Caco-2 (cell line): ENCODE results near the gene CTSD. TPM values are rescaled to one million over a fixed set of nuclear protein-coding genes. Genes with fewer than 3 reads are reported as not detected.

ENCODE experiments used
- BruUV-seq: library from RNA; stranded (reverse); fragments of 400-500 nt; replicated peaks from 2 replicates; lab custom pipeline; 2021; lab: Mats Ljungman, UMichigan
- CTCF ChIA-PET: fragments of 300-600 bp; sonication (Branson Sonifier 250); formaldehyde crosslinking; loops from one replicate; lab custom pipeline; 2022; ENCODE audit warnings: antibody characterized with exemption; lab: Charles Lee
- POLR2A ChIA-PET: fragments of 300-600 bp; sonication (Branson Sonifier 250); formaldehyde crosslinking; loops from one replicate; lab custom pipeline; 2022; ENCODE audit warnings: antibody characterized with exemption; lab: Charles Lee
- DNase-seq, 2 experiments: peaks; one replicate each; pipeline versions ENCODE4 v3.0.0 to v3.0.0-alpha.2; 2020 to 2022
- H3K27me3 ChIP-seq: replicated peaks from 2 replicates; pipeline ENCODE4 v1.6.0; 2011; ENCODE audit warnings: low read length; ENCODE audit not compliant: control insufficient read depth, insufficient read depth
- H3K36me3 ChIP-seq: 2 replicates; pipeline ENCODE4 v1.5.1; 2011; ENCODE audit warnings: low read length; ENCODE audit not compliant: control insufficient read depth, insufficient read depth
- H3K4me1 ChIP-seq: fragments of 250-450 bp; sonication (Bioruptor Pico); 2 replicates; pipeline ENCODE4 v1.5.1; 2020; ENCODE audit warnings: mild to moderate bottlenecking
- H3K4me3 ChIP-seq: 2 replicates; pipeline ENCODE4 v1.5.1; 2011; ENCODE audit warnings: low read depth, mild to moderate bottlenecking, control low read depth, low read length
- H3K9me3 ChIP-seq: fragments of 250-450 bp; sonication (Bioruptor Pico); 2 replicates; pipeline ENCODE4 v1.5.1; 2020; ENCODE audit warnings: mild to moderate bottlenecking, moderate library complexity
- H3K27ac Mint-ChIP-seq: one replicate; pipeline ENCODE4 v1.8.0; 2022; ENCODE audit warnings: mixed read lengths; ENCODE audit not compliant: unreplicated experiment
- H3K27me3 Mint-ChIP-seq: one replicate; pipeline ENCODE4 v1.8.0; 2022; ENCODE audit warnings: mixed read lengths; ENCODE audit not compliant: insufficient read depth, unreplicated experiment
- H3K36me3 Mint-ChIP-seq: one replicate; pipeline ENCODE4 v1.8.0; 2022; ENCODE audit warnings: mild to moderate bottlenecking, mixed read lengths; ENCODE audit not compliant: insufficient read depth, unreplicated experiment
- H3K4me1 Mint-ChIP-seq: one replicate; pipeline ENCODE4 v1.8.0; 2022; ENCODE audit warnings: low read depth, mixed read lengths; ENCODE audit not compliant: unreplicated experiment
- H3K4me3 Mint-ChIP-seq: one replicate; pipeline ENCODE4 v1.8.0; 2022; ENCODE audit warnings: mild to moderate bottlenecking, moderate library complexity, mixed read lengths; ENCODE audit not compliant: unreplicated experiment
- H3K9me3 Mint-ChIP-seq: one replicate; pipeline ENCODE4 v1.8.0; 2022; ENCODE audit warnings: mixed read lengths; ENCODE audit not compliant: unreplicated experiment
- CTCF ChIP-seq, 2 experiments: fragments of 200-600 bp in 1 of 2; IDR thresholded peaks; 1 replicate in 1 of 2; 2 replicates in 1 of 2; pipeline versions ENCODE4 v1.5.1 to v1.8.0; 2011 to 2022; ENCODE audit warnings: antibody characterized with exemption in 1 of 2, control low read depth in 1 of 2, inconsistent platforms in 1 of 2, low read depth in 1 of 2, low read length in 1 of 2, mild to moderate bottlenecking in 1 of 2, moderate library complexity in 1 of 2; ENCODE audit not compliant: insufficient read depth in 1 of 2, severe bottlenecking in 1 of 2, unreplicated experiment in 1 of 2
- intact Hi-C: fragments of 100-400 bp; cut with micrococcal nuclease; formaldehyde crosslinking; loops from one replicate; pipeline ENCODE4 v1.10.0; 2022; ENCODE audit not compliant: unreplicated experiment
- total RNA-seq: library from RNA; stranded (reverse); gene quantifications from 2 replicates; pipeline ENCODE4 v1.2.3, GENCODE V29; 2022

The CTSD gene
- total RNA-seq, 1 experiment from 2014 or later: 335 TPM

DNA sequence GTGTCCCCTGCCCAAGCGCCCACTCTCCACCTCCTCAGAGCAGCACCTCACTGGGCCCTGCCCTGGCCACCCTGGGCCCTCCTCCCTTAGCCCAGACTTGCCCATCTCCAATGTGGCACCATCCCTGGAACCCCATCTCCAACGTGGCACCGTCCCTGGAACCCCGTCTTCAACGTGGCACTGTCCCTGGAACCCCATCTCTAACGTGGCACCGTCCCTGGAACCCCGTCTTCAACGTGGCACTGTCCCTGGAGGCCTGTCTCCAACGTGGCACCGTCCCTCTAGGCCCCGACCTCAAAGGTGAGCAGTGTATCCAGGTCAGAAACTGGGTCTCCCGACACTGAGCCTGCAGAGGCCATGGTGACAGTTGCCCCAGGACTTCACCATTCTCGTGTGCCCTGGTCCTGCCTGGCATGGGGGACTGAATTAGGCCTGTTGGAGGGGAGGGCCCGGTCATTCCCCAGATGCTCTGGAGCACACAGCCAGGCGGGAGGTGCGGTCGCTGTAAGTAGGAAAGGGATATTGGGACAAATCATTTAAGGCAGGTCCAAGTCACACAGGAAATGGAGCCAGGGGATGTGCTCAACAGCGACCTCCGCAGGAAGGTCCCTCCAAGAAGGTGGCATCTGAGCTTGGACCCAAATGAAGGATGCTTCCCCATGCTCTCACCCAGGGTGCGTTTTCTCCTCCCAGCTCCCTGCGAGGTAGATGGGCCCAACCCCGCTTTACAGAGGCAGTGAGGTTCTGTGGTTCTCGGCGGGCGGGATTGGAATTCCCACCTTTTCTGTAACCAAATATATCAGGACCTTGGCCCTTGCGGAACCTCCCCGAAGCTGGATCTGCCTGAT, 2.4 kb upstream of the CTSD start:
- peaks cover 7% of the 10 kb centered on the region for H3K4me1 Mint-ChIP-seq
- H3K27me3 Mint-ChIP-seq: no peaks in the 10 kb centered on the region
- no TSS peak for BruUV-seq
- TF ChIP-seq CTCF (IDR thresholded peaks at IDR 0.05; ENCODE audit: insufficient read depth in 1 of 2, low read depth in 1 of 2, low read length in 1 of 2, severe bottlenecking in 1 of 2, unreplicated experiment in 1 of 2): no peak
- no peak overlapping the region for H3K27ac Mint-ChIP-seq
- no peak for DNase-seq
- no peak overlapping the region for H3K4me3 Mint-ChIP-seq
- Histone ChIP-seq H3K27me3 (no peaks in the 10 kb centered on the region), H3K9me3 (no peaks in the 10 kb centered on the region), H3K4me1 (peaks cover 7% of the 10 kb centered on the region), H3K4me3 (no peak overlapping the region), H3K36me3 (no peaks in the 10 kb centered on the region)
- CTCF ChIA-PET: interaction anchor here (0.6 to 0.7 kb wide), 2 partner anchors 9 to 72 kb away, joined by 3 to 4 read pairs; no protein-coding TSS in a partner anchor
- H3K9me3 Mint-ChIP-seq: no peaks in the 10 kb centered on the region
- peaks cover 11% of the 10 kb centered on the region for H3K36me3 Mint-ChIP-seq
- intact Hi-C loops: no loop called here
- POLR2A ChIA-PET: no interaction called here

- Histone ChIP-seq H3K36me3 (no peaks in the 10 kb centered on the region), H3K4me1 (peaks cover 7% of the 10 kb centered on the region), H3K27me3 (no peaks in the 10 kb centered on the region), H3K9me3 (no peaks in the 10 kb centered on the region), H3K4me3 (peak overlapping the region; percentile 58)
- H3K36me3 Mint-ChIP-seq: peaks cover 15% of the 10 kb centered on the region
- no peaks in the 10 kb centered on the region for H3K9me3 Mint-ChIP-seq
- TSS peak; percentile 77 for BruUV-seq
- TF ChIP-seq CTCF (IDR thresholded peaks at IDR 0.05; ENCODE audit: insufficient read depth in 1 of 2, low read depth in 1 of 2, low read length in 1 of 2, severe bottlenecking in 1 of 2, unreplicated experiment in 1 of 2): no peak
- H3K4me1 Mint-ChIP-seq: peaks cover 7% of the 10 kb centered on the region
- DNase-seq: no peak
- H3K27me3 Mint-ChIP-seq: no peaks in the 10 kb centered on the region
- CTCF ChIA-PET: interaction anchor here (0.9 to 1.6 kb wide), 4 partner anchors 62 to 387 kb away, joined by 3 to 8 read pairs (median 6); no protein-coding TSS in a partner anchor
- H3K27ac Mint-ChIP-seq: no peak overlapping the region
- intact Hi-C loops: no loop called here
- POLR2A ChIA-PET: no interaction called here
- peak overlapping the region; percentile 92 for H3K4me3 Mint-ChIP-seq
Measured at GRCh38 chr11:1763336-1763795, 361 bp downstream of the CTSD start.

DNA sequence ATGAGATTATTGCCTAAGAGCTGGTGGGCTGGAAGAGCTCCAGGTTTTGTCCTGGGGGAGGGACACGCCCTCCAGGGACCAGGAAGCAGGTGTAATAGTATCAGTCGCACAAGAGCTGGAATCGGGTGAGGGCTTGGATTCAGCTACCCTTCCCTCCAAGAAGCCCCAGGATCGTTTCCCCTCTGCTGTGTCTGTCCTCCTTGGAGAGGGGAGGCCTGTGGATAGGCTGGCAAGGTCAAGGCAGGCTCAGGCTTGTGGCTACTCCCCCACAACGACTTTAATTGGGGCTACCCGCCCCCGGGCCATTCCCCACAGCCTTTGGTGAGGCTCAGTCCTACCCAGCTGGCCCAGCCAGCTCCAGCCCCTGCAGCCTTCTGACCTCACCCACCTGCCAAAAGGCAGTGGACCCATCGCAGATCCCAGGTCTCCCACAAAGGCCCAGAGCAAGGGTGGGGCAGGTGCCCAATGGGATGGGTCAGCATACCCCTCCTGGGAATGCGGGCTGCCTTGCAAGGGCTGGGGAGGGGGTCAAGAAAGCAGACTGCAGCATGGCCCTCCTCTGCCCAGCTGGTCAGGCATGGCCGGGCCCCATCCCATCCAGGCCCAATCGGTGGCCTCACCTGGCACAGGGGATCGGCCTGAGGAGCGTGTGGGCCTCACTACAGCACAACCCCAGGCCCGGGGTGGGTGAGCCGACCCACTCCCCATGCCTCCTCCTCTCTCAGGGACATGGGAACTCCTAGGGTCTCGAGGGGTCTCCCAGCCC, 1.0 kb downstream of the CTSD start:
- no peak for TF ChIP-seq CTCF (IDR thresholded peaks at IDR 0.05; ENCODE audit: insufficient read depth in 1 of 2, low read depth in 1 of 2, low read length in 1 of 2, severe bottlenecking in 1 of 2, unreplicated experiment in 1 of 2)
- no peaks in the 10 kb centered on the region for H3K27me3 ChIP-seq
- CTCF ChIA-PET: interaction anchor here (0.6 to 1.1 kb wide), 3 partner anchors 69 to 110 kb away, joined by 3 to 4 read pairs (median 4); no protein-coding TSS in a partner anchor
- no peak overlapping the region for H3K27ac Mint-ChIP-seq
- H3K4me1 ChIP-seq: peaks cover 7% of the 10 kb centered on the region
- H3K27me3 Mint-ChIP-seq: no peaks in the 10 kb centered on the region
- POLR2A ChIA-PET: no interaction called here
- no peaks in the 10 kb centered on the region for H3K36me3 ChIP-seq
- intact Hi-C loops: no loop called here
- H3K4me1 Mint-ChIP-seq: peaks cover 7% of the 10 kb centered on the region
- peak overlapping the region; percentile 92 for H3K4me3 Mint-ChIP-seq
- DNase-seq: no peak
- no peaks in the 10 kb centered on the region for H3K9me3 ChIP-seq
- no TSS peak for BruUV-seq
- peak overlapping the region; percentile 58 for H3K4me3 ChIP-seq
- peaks cover 19% of the 10 kb centered on the region for H3K36me3 Mint-ChIP-seq
- H3K9me3 Mint-ChIP-seq: no peaks in the 10 kb centered on the region
